H1 (cell line): ENCODE results near the gene DOCK3. TPM values are rescaled to one million over a fixed set of nuclear protein-coding genes. Genes with fewer than 3 reads are reported as not detected.
"Not testable (repeated sequence)": the region's sequence is repeated elsewhere in the genome, so short reads cannot be mapped to it uniquely, and the experiment has no call there.

Source experiments
- CTCF ChIA-PET: fragments of 300-600 bp; sonication (Branson Sonifier 250); formaldehyde crosslinking; loops from one replicate; lab custom pipeline; 2021; ENCODE audit not compliant: partially characterized antibody; lab: Charles Lee
- POLR2A ChIA-PET: fragments of 300-600 bp; sonication (Branson Sonifier 250); formaldehyde crosslinking; loops from one replicate; lab custom pipeline; 2021; ENCODE audit warnings: inconsistent platforms; ENCODE audit not compliant: partially characterized antibody; lab: Charles Lee
- DNase-seq, 2 experiments: peaks; one replicate each; pipeline versions ENCODE4 v3.0.0 to v3.0.0-alpha.2; 2010 to 2022; ENCODE audit warnings: low spot score in 2 of 2, low read depth in 1 of 2, mixed read lengths in 1 of 2
- FAIRE-seq: peaks from 2 replicates; lab custom pipeline; 2011; peaks lifted over from hg19 to GRCh38; lab: Jason Lieb, UNC
- H2AFZ ChIP-seq: 2 replicates; pipeline ENCODE4 v1.8.1; 2012; ENCODE audit warnings: low read length, inconsistent platforms
- H2AK5ac ChIP-seq: 2 replicates; pipeline ENCODE4 v1.6.1; 2013; ENCODE audit warnings: low read depth, low read length
- H2BK120ac ChIP-seq: replicated peaks from 2 replicates; pipeline ENCODE3; 2013; ENCODE audit warnings: low read depth, low read length, inconsistent platforms
- H2BK12ac ChIP-seq: 2 replicates; pipeline ENCODE4 v1.6.1; 2013; ENCODE audit warnings: low read depth, low read length
- H2BK15ac ChIP-seq: 2 replicates; pipeline ENCODE4 v1.6.1; 2013; ENCODE audit warnings: low read length
- H2BK20ac ChIP-seq: 2 replicates; pipeline ENCODE4 v1.6.1; 2013; ENCODE audit warnings: low read length
- H2BK5ac ChIP-seq: 2 replicates; pipeline ENCODE4 v1.6.1; 2013; ENCODE audit warnings: low read depth, low read length
- H3K14ac ChIP-seq: 2 replicates; pipeline ENCODE4 v1.6.1; 2013; ENCODE audit warnings: inconsistent platforms; ENCODE audit not compliant: insufficient read length
- H3K18ac ChIP-seq: 2 replicates; pipeline ENCODE4 v1.6.1; 2013; ENCODE audit warnings: low read length; ENCODE audit errors: extremely low read depth
- H3K23ac ChIP-seq: 2 replicates; pipeline ENCODE4 v1.6.1; 2013; ENCODE audit warnings: inconsistent platforms; ENCODE audit not compliant: insufficient read length
- H3K23me2 ChIP-seq: 2 replicates; pipeline ENCODE4 v1.6.1; 2013; ENCODE audit warnings: low read depth, low read length
- H3K27ac ChIP-seq: 2 replicates; pipeline ENCODE4 v1.6.1; 2011; ENCODE audit warnings: low read depth, low read length, inconsistent platforms
- H3K27me3 ChIP-seq, 4 experiments: replicated peaks in 1 of 4; 1 replicate in 1 of 4; 2 replicates in 3 of 4; pipeline versions ENCODE4 v1.6.1 to v1.8.1; 2011 to 2013; ENCODE audit warnings: low read length in 3 of 4, mild to moderate bottlenecking in 3 of 4, inconsistent platforms in 2 of 4, mixed read lengths in 2 of 4, moderate library complexity in 1 of 4; ENCODE audit not compliant: control insufficient read depth in 3 of 4, insufficient read depth in 3 of 4; ENCODE audit errors: extremely low read depth in 1 of 4
- H3K36me3 ChIP-seq, 4 experiments: 2 replicates each; pipeline versions ENCODE4 v1.6.1 to v1.8.1; 2011 to 2013; ENCODE audit warnings: mild to moderate bottlenecking in 4 of 4, low read length in 3 of 4, moderate library complexity in 2 of 4, control low read depth in 1 of 4, inconsistent platforms in 1 of 4; ENCODE audit not compliant: insufficient read depth in 4 of 4, control insufficient read depth in 2 of 4
- H3K4ac ChIP-seq: replicated peaks from 2 replicates; pipeline ENCODE3; 2013; ENCODE audit warnings: low read length, low read depth, mixed read lengths, inconsistent platforms; ENCODE audit not compliant: insufficient read length
- H3K4me1 ChIP-seq, 4 experiments: replicated peaks in 1 of 4; 1 replicate in 1 of 4; 2 replicates in 3 of 4; pipeline versions ENCODE4 v1.6.1 to v1.8.1; 2011 to 2013; ENCODE audit warnings: low read length in 3 of 4, inconsistent platforms in 2 of 4, mixed read lengths in 1 of 4; ENCODE audit not compliant: insufficient read depth in 4 of 4, control insufficient read depth in 3 of 4
- H3K4me2 ChIP-seq, 2 experiments: 2 replicates each; pipeline versions ENCODE4 v1.6.1 to v1.8.1; 2011 to 2013; ENCODE audit warnings: low read depth in 2 of 2, low read length in 2 of 2, control low read depth in 1 of 2, inconsistent platforms in 1 of 2, mild to moderate bottlenecking in 1 of 2; ENCODE audit not compliant: insufficient read depth in 1 of 2
- H3K4me3 ChIP-seq, 4 experiments: fragments of 200-600, 300-600 bp in 1 of 4; sonication (generic), shearing (Covaris generic), sonication (Bioruptor Twin) in 1 of 4; 2 replicates each; pipeline versions ENCODE4 v1.5.1 to v1.8.1; 2011 to 2016; ENCODE audit warnings: low read length in 4 of 4, low read depth in 3 of 4, control low read depth in 2 of 4, inconsistent platforms in 2 of 4, mild to moderate bottlenecking in 2 of 4, mixed read lengths in 1 of 4, moderate library complexity in 1 of 4; ENCODE audit not compliant: insufficient read depth in 2 of 4; ENCODE audit errors: extremely low read depth in 1 of 4
- H3K56ac ChIP-seq: replicated peaks from 2 replicates; pipeline ENCODE3; 2013; ENCODE audit warnings: low read depth, mild to moderate bottlenecking, mixed read lengths, low read length, inconsistent platforms; ENCODE audit not compliant: insufficient read length
- H3K79me1 ChIP-seq: 2 replicates; pipeline ENCODE4 v1.6.1; 2013; ENCODE audit warnings: low read depth, low read length, control low read depth
- H3K79me2 ChIP-seq, 2 experiments: 2 replicates each; pipeline versions ENCODE4 v1.6.1 to v1.8.1; 2012 to 2013; ENCODE audit warnings: low read length in 2 of 2, mild to moderate bottlenecking in 2 of 2, inconsistent platforms in 1 of 2; ENCODE audit not compliant: insufficient read depth in 2 of 2, control insufficient read depth in 1 of 2
- H3K9ac ChIP-seq, 4 experiments: replicated peaks in 1 of 4; 1 replicate in 1 of 4; 2 replicates in 3 of 4; pipeline versions ENCODE4 v1.6.1 to v1.8.1; 2011 to 2013; ENCODE audit warnings: low read depth in 3 of 4, low read length in 3 of 4, control low read depth in 2 of 4, mild to moderate bottlenecking in 2 of 4, moderate library complexity in 2 of 4, inconsistent platforms in 1 of 4; ENCODE audit errors: extremely low read depth in 1 of 4
- H3K9me3 ChIP-seq, 2 experiments: 2 replicates each; pipeline versions ENCODE4 v1.6.1 to v1.8.1; 2012 to 2013; ENCODE audit warnings: mild to moderate bottlenecking in 2 of 2, moderate library complexity in 2 of 2, control low read depth in 1 of 2, inconsistent platforms in 1 of 2, low read depth in 1 of 2, low read length in 1 of 2, mixed read lengths in 1 of 2; ENCODE audit not compliant: insufficient read depth in 2 of 2
- H4K20me1 ChIP-seq, 2 experiments: replicated peaks in 1 of 2; 2 replicates each; pipeline versions ENCODE3 to v1.8.1; 2011 to 2013; ENCODE audit warnings: inconsistent platforms in 2 of 2, low read length in 2 of 2, mild to moderate bottlenecking in 1 of 2; ENCODE audit not compliant: insufficient read depth in 2 of 2, control insufficient read depth in 1 of 2
- H4K5ac ChIP-seq: 2 replicates; pipeline ENCODE4 v1.6.1; 2013; ENCODE audit warnings: low read length, low read depth, mixed read lengths, inconsistent platforms; ENCODE audit not compliant: insufficient read length
- H4K8ac ChIP-seq: 2 replicates; pipeline ENCODE4 v1.8.0; 2013; ENCODE audit warnings: mild to moderate bottlenecking, moderate library complexity, low read length, inconsistent platforms; ENCODE audit not compliant: insufficient read depth; ENCODE audit errors: extremely low read depth
- H4K91ac ChIP-seq: replicated peaks from 2 replicates; pipeline ENCODE3; 2013; ENCODE audit warnings: low read length, mixed read lengths, inconsistent platforms; ENCODE audit not compliant: insufficient read length
- SP4 ChIP-seq: IDR thresholded peaks from 2 replicates; pipeline ENCODE4 v1.6.1; 2012; ENCODE audit warnings: low read length, inconsistent platforms
- WGBS, 2 experiments: shearing (Covaris generic) in 1 of 2; methylation state at CpG; one replicate each; pipeline versions ENCODE4 v1.1.6 to v1.1.7; 2013 to 2015; ENCODE audit warnings: low lambda C conversion rate in 2 of 2, mixed read lengths in 2 of 2, inconsistent platforms in 1 of 2, low coverage in 1 of 2, missing lambda C conversion rate in 1 of 2; ENCODE audit not compliant: insufficient replicate concordance in 2 of 2, insufficient coverage in 1 of 2, insufficient read length in 1 of 2; ENCODE audit errors: extremely low coverage in 1 of 2, missing lambda C conversion rate in 1 of 2; 5-methylcytosine and 5-hydroxymethylcytosine counted together
- polyA plus RNA-seq, 7 experiments: library from polyadenylated mRNA; depleted of rRNA in 3 of 7; stranded (reverse) in 5 of 7; unstranded in 2 of 7; fragments of >200 nt in 5 of 7; fragments of 200-250 nt in 2 of 7; gene quantifications; 1 replicate in 5 of 7; 2 replicates in 1 of 7; 4 replicates in 1 of 7; pipeline versions ENCODE4 v1.2.1 to v1.2.3, GENCODE V29; 2011 to 2013; ENCODE audit warnings: missing spikeins in 2 of 7, mixed read lengths in 2 of 7
- total RNA-seq: library from RNA; stranded (reverse); fragmentation: NEBNext Ultra II Directional; extraction: Animal tissue kit (Norgen Biotek cat#: 25700); gene quantifications from 2 replicates; pipeline ENCODE4 v1.2.1, GENCODE V29; 2021

DOCK3 gene
- total and polyA plus RNA-seq, 2 of the 8 experiments (the other 6 are each of a cell fraction or from before 2014, with no cell fraction given) = 2.7 to 5.0 TPM

DNA sequence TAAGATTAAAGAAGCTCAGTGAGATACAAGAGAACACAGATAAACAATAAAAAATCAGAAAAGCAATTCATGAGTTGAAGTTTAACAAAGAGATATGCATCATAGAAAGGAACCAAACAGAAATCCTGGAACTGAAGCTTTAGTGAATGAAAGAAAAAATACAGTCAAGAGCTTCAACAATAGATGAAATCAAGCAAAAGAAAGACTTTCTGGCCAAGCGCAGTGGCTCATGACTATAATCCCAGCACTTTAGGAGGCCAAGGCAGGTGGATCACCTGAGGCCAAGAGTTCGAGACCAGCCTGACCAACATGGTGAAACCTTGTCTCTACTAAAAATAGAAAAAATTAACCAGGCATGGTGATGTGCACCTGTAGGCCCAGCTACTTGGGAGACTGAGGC lies 408.8 kb downstream of the DOCK3 start:
- no peak overlapping the region for H3K18ac ChIP-seq
- H3K4me3 ChIP-seq = no peak overlapping the region
- no peaks in the 10 kb centered on the region for H3K23me2 ChIP-seq
- H3K79me1 ChIP-seq = no peaks in the 10 kb centered on the region
- H3K36me3 ChIP-seq = peaks cover 0 to 7% (median 3%) of the 10 kb centered on the region in 4 experiments; a peak in 3 of 8 replicates
- no peak overlapping the region for H3K27ac ChIP-seq
- H3K14ac ChIP-seq = no peak overlapping the region
- FAIRE-seq (no peak), DNase-seq (no peak)
- no peaks in the 10 kb centered on the region for H3K4me1 ChIP-seq
- H2AK5ac ChIP-seq = no peak overlapping the region
- no peak overlapping the region for H3K23ac ChIP-seq
- no peak overlapping the region for H2AFZ ChIP-seq
- peaks cover 6 to 28% of the 10 kb centered on the region in 2 experiments for H3K9me3 ChIP-seq
- no peak overlapping the region for H4K8ac ChIP-seq
- H4K5ac ChIP-seq = no peak overlapping the region
- WGBS, 2 experiments = 94% methylated on average over 2 of the region's 2 CpGs; no CpG with 5 or more reads in 1 of the 2 experiments
- H2BK12ac ChIP-seq = no peak overlapping the region
- no peak overlapping the region for H2BK20ac ChIP-seq
- CTCF ChIA-PET = interaction anchor here (0.6 to 1.7 kb wide), 6 partner anchors 10 to 111 kb away, joined by 3 to 5 read pairs (median 4); no protein-coding TSS in a partner anchor
- H3K4me2 ChIP-seq = no peak overlapping the region
- H4K91ac ChIP-seq = no peak overlapping the region
- no peaks in the 10 kb centered on the region for H4K20me1 ChIP-seq
- H2BK5ac ChIP-seq = no peak overlapping the region
- H3K27me3 ChIP-seq = no peaks in the 10 kb centered on the region
- TF ChIP-seq SP4 = no peak
- no peak overlapping the region for H3K4ac ChIP-seq
- H2BK120ac ChIP-seq = no peak overlapping the region
- no peak overlapping the region for H3K56ac ChIP-seq
- H2BK15ac ChIP-seq = no peak overlapping the region
- POLR2A ChIA-PET = interaction anchor here (1.4 kb wide), 1 partner anchor 15 kb away, joined by 3 read pairs; no protein-coding TSS in a partner anchor
- H3K79me2 ChIP-seq = no peaks in the 10 kb centered on the region
- H3K9ac ChIP-seq = no peak overlapping the region

DNA sequence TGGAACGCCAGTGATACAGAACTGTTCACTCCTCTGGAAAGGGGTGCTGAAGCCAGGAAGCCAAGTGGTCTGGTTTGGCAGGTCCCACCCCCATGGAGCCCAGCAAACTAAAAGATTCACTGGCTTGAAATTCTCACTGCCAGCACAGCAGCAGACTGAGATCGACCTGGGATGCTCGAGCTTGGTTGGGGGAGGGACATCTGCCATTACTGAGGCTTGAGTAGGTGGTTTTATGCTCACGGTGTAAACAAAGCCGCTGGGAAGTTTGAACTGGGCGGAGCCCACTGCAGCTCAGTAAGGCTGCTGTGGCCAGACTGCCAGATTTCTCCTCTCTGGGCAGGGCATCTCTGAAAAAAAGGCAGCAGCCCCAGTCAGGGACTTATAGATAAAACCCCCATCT lies 417.4 kb downstream of the DOCK3 start:
- H3K4me2 ChIP-seq, H3K9ac ChIP-seq, H2BK5ac ChIP-seq, H3K14ac ChIP-seq, H3K4ac ChIP-seq, H2BK20ac ChIP-seq, H3K36me3 ChIP-seq, H3K79me2 ChIP-seq, H3K56ac ChIP-seq, H2AFZ ChIP-seq, POLR2A ChIA-PET, H3K9me3 ChIP-seq, DNase-seq, H2BK120ac ChIP-seq, FAIRE-seq, H4K91ac ChIP-seq, H3K27ac ChIP-seq, H3K79me1 ChIP-seq, H2BK15ac ChIP-seq, H3K23ac ChIP-seq, H3K4me3 ChIP-seq, H4K20me1 ChIP-seq, H3K27me3 ChIP-seq, H4K8ac ChIP-seq, H2BK12ac ChIP-seq, H3K4me1 ChIP-seq, H4K5ac ChIP-seq, H2AK5ac ChIP-seq, H3K23me2 ChIP-seq, H3K18ac ChIP-seq: not testable (repeated sequence)
- WGBS, 2 experiments = 80% methylated on average over 6 of the region's 6 CpGs; no CpG with 5 or more reads in 1 of the 2 experiments
- CTCF ChIA-PET = interaction anchor here (1.2 to 1.8 kb wide), 2 partner anchors 8 to 120 kb away, joined by 4 to 10 read pairs; no protein-coding TSS in a partner anchor
